ENCODE measurements around the gene CNTROB.

The CNTROB gene

DNA sequence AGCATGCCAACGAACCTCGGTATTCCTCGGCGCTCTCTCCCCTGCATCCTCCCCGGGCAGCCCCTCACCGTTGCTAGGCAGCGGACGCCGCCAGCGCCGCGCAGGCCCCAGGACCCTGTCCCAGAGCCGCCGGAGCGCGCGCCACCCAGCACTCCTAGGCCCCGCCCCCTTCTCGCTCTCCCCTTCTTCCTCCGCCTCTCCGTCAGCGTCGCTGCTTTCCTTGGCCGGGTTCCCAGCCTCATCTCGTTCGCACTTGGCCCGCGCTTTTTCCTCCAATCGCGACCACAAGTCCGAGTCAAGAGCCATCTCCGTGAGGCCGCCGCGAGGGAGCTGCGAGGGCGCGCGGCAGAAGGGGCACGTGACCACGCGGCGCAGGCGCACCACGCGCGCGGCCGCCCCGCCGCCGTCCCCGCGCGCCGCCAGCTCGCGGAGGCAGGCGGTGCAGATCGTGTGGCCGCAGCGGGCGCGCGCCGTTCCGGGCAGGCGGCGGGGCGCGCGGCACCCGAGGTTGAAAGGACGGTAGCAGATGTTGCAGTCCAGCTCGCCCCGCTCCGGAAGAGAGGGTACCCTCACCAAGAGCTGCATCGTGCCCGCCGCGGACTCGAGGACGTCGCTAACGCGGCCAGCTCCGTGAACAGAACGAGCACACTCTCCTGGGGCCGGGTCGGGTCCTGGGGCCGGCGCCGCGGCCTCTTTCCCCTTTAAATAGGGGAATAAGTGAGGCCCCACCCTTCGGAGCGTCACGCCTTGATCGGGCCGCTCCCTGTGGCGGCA, 16.2 kb upstream of the CNTROB start, which contains the start of gene RNF227:
TSS of gene RNF227 (minus strand) at position 679 of the 774 bp plus-strand sequence. CDS start at position 585, 94 bp downstream.
- DNase-seq (ENCODE audit: low read depth): peak; percentile 96
- peak within 1 kb of the TSS; percentile 61 for H3K4me3 ChIP-seq (ENCODE audit: control insufficient read depth, low read depth, low read length)
- no peak for TF ChIP-seq CTCF (conservative IDR thresholded peaks at IDR 0.05; ENCODE audit: control insufficient read depth, insufficient read depth, low read depth, low read length)

DNA sequence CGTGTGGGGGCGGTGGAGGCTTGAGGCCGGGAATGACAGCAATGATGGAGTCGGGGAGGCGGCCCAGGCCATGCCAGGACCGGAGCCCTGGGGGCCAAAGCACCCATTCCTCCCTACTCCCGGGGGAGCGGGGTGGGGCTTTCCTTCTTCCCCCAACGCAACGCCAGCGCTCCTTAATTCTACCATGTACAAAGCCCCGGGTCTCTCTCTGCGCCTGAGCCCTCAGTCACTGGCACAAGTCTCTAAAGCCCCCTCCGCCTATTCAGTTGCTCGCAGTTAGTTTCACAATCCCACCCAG, 15.7 kb upstream of the CNTROB start:
- TF ChIP-seq CTCF (conservative IDR thresholded peaks at IDR 0.05; ENCODE audit: control insufficient read depth, insufficient read depth, low read depth, low read length): no peak
- DNase-seq (ENCODE audit: low read depth): no peak
- H3K4me3 ChIP-seq (ENCODE audit: control insufficient read depth, low read depth, low read length): peak overlapping the region; percentile 42

- no peak for TF ChIP-seq CTCF (conservative IDR thresholded peaks at IDR 0.05; ENCODE audit: control insufficient read depth, insufficient read depth, low read depth, low read length)
- peak; percentile 58 for DNase-seq (ENCODE audit: low read depth)
- no peak overlapping the region for H3K4me3 ChIP-seq (ENCODE audit: control insufficient read depth, low read depth, low read length)
Measured at GRCh38 chr17:7916808-7917207, 15.2 kb upstream of the CNTROB start.

GRCh38 chr17:7922269-7922844, 9.6 kb upstream of the CNTROB start:
- no peak for TF ChIP-seq CTCF (conservative IDR thresholded peaks at IDR 0.05; ENCODE audit: control insufficient read depth, insufficient read depth, low read depth, low read length)
- H3K4me3 ChIP-seq (ENCODE audit: control insufficient read depth, low read depth, low read length): peak overlapping the region; percentile 47
- peak; percentile 15 for DNase-seq (ENCODE audit: low read depth)

- TF ChIP-seq CTCF (conservative IDR thresholded peaks at IDR 0.05; ENCODE audit: control insufficient read depth, insufficient read depth, low read depth, low read length): no peak
- peak; percentile 74 for DNase-seq (ENCODE audit: low read depth)
Measured at GRCh38 chr17:7922845-7923628, 9.0 kb upstream of the CNTROB start.

DNA sequence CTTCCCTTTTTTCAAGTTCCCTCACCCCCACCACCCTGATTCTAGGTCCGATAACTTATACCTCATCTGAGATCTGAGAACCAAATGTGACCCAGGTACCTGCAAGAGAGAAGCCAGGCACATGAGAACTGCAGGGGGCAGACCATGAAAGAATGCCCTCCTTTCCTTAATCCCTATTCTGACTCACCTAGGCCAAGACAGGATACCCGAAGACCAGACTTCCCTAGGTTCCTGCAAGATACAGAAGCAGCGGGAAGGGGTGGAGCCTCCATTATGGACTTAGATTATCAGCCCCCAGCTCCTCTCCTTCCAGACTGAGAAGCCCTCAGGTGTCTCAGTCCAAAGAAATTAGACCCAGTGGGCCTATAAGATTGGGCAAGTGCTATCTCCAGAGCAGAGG, 4.4 kb upstream of the CNTROB start:
- no peak overlapping the region for H3K4me3 ChIP-seq (ENCODE audit: control insufficient read depth, low read depth, low read length)
- DNase-seq (ENCODE audit: low read depth): no peak
- TF ChIP-seq CTCF (conservative IDR thresholded peaks at IDR 0.05; ENCODE audit: control insufficient read depth, insufficient read depth, low read depth, low read length): no peak

More at GRCh38 chr17:7922845-7923628, 9.0 kb upstream of the CNTROB start:
- peak overlapping the region; percentile 47 for H3K4me3 ChIP-seq (ENCODE audit: control insufficient read depth, low read depth, low read length)

Data from fibroblast of mammary gland (primary cell).